Uterus (tissue), 4 donors: ENCODE measurements around the gene SYTL4. TPM values are rescaled to one million over a fixed set of nuclear protein-coding genes. Genes with fewer than 3 reads are reported as not detected.
A peak's percentile ranks its signal among the peaks of the same experiment; 100 is the strongest.
"Not testable (repeated sequence)": the region's sequence is repeated elsewhere in the genome, so short reads cannot be mapped to it uniquely, and the experiment has no call there.

ENCODE experiments used
- DNase-seq, 2 donors: peaks; one replicate each; pipeline ENCODE4 v3.0.0-alpha.2; 2019 to 2020
- H3K27ac ChIP-seq, 2 donors: fragments of 200-600 bp; sonication (generic); 1 replicate in 1 of 2; 2 replicates in 1 of 2; pipeline ENCODE4 v1.5.1; 2016 to 2018
- H3K27me3 ChIP-seq, 2 donors: fragments of 200-600 bp; sonication (generic); one replicate each; pipeline ENCODE4 v1.5.1; 2018 to 2019; ENCODE audit warnings: control low read depth in 1 of 2
- H3K36me3 ChIP-seq, 2 donors: fragments of 200-600 bp; sonication (generic); one replicate each; pipeline ENCODE4 v1.5.1; 2019; ENCODE audit warnings: control low read depth in 1 of 2
- H3K4me1 ChIP-seq, 2 donors: fragments of 200-600 bp; sonication (generic); one replicate each; pipeline ENCODE4 v1.5.1; 2018 to 2019; ENCODE audit warnings: control low read depth in 1 of 2
- H3K4me3 ChIP-seq, 2 donors: fragments of 200-600 bp; sonication (generic); 1 replicate in 1 of 2; 2 replicates in 1 of 2; pipeline ENCODE4 v1.5.1; 2018 to 2019; ENCODE audit warnings: mild to moderate bottlenecking in 1 of 2
- H3K9me3 ChIP-seq, 2 donors: fragments of 200-600 bp; sonication (generic); one replicate each; pipeline ENCODE4 v1.5.1; 2019; ENCODE audit warnings: control low read depth in 1 of 2
- CTCF ChIP-seq, 4 experiments: fragments of 200-600 bp in 2 of 4; fragments of 450-650 bp in 2 of 4; sonication (generic) in 2 of 4; IDR thresholded peaks; one replicate each; pipeline ENCODE4 v1.5.1; 2016 to 2019; ENCODE audit warnings: antibody characterized with exemption in 4 of 4, mild to moderate bottlenecking in 2 of 4, moderate library complexity in 1 of 4
- POLR2A ChIP-seq, 2 donors: fragments of 450-650 bp; IDR thresholded peaks; one replicate each; pipeline ENCODE4 v1.6.1; 2016; ENCODE audit warnings: antibody characterized with exemption in 2 of 2, mild to moderate bottlenecking in 1 of 2, moderate library complexity in 1 of 2
- intact Hi-C: fragments of 100-400 bp; cut with DNase I; formaldehyde crosslinking; loops from one replicate; pipeline ENCODE4 v1.15.1; 2023; ENCODE audit warnings: low total_unique reads
- total RNA-seq, 4 donors: library from RNA; depleted of rRNA in 3 of 4; stranded (reverse); fragments of >200 nt in 3 of 4; gene quantifications; one replicate each; pipeline versions ENCODE4 v1.1.0 to v1.2.4, GENCODE V29; 2014 to 2023
- donor health status: DM: yes; HTN: yes; CAD: no.

The SYTL4 gene
- total RNA-seq, 4 donors from 2014 or later, result 48.0 to 169 (median 83.8) TPM

- intact Hi-C loops, result no loop called here
- TF ChIP-seq POLR2A (IDR thresholded peaks at IDR 0.05) (no peak), CTCF (IDR thresholded peaks at IDR 0.05) (no peak)
- Histone ChIP-seq H3K4me1 (peaks cover 0 to 7% of the 10 kb centered on the region in 2 donors), H3K4me3 (no peak overlapping the region), H3K36me3 (no peaks in the 10 kb centered on the region), H3K9me3 (no peaks in the 10 kb centered on the region), H3K27me3 (no peaks in the 10 kb centered on the region), H3K27ac (peak overlapping the region; percentile 77 to 78)
- no peak for DNase-seq
These were observed 15.8 kb upstream of the SYTL4 start for GRCh38 chrX:100747703-100748102.

- intact Hi-C loops, result no loop called here
- Histone ChIP-seq H3K27ac (peak overlapping the region; percentile 77 to 78), H3K4me1 (peaks cover 0 to 7% of the 10 kb centered on the region in 2 donors), H3K27me3 (no peaks in the 10 kb centered on the region), H3K36me3 (no peaks in the 10 kb centered on the region), H3K4me3 (no peak overlapping the region), H3K9me3 (no peaks in the 10 kb centered on the region)
- TF ChIP-seq POLR2A (IDR thresholded peaks at IDR 0.05), result no peak
- no peak for TF ChIP-seq CTCF (IDR thresholded peaks at IDR 0.05)
- DNase-seq, result peak in 1 of 2 donors; percentile 40
These were observed 15.2 kb upstream of the SYTL4 start for GRCh38 chrX:100747090-100747489.

GRCh38 chrX:100745806-100746537 is 14.1 kb upstream of the SYTL4 start:
- DNase-seq, result peak; percentile 29 to 55

GRCh38 chrX:100745205-100745604 is 13.3 kb upstream of the SYTL4 start:
- no peak overlapping the region for H3K4me3 ChIP-seq
- intact Hi-C loops, result no loop called here
- no peaks in the 10 kb centered on the region for H3K27me3 ChIP-seq
- H3K36me3 ChIP-seq, result no peaks in the 10 kb centered on the region
- H3K9me3 ChIP-seq, result no peaks in the 10 kb centered on the region
- peak overlapping the region; percentile 78 to 83 for H3K27ac ChIP-seq
- H3K4me1 ChIP-seq, result peaks cover 0 to 7% of the 10 kb centered on the region in 2 donors
- no peak for DNase-seq
- no peak for TF ChIP-seq POLR2A (IDR thresholded peaks at IDR 0.05)
- TF ChIP-seq CTCF (IDR thresholded peaks at IDR 0.05), result no peak

More at GRCh38 chrX:100745806-100746537, 14.1 kb upstream of the SYTL4 start:
- intact Hi-C loops, result no loop called here
- no peaks in the 10 kb centered on the region for H3K9me3 ChIP-seq
- TF ChIP-seq POLR2A (IDR thresholded peaks at IDR 0.05) (no peak), CTCF (IDR thresholded peaks at IDR 0.05) (no peak)
- H3K36me3 ChIP-seq, result no peaks in the 10 kb centered on the region
- no peak overlapping the region for H3K4me3 ChIP-seq
- peak overlapping the region; percentile 78 to 83 for H3K27ac ChIP-seq
- no peaks in the 10 kb centered on the region for H3K27me3 ChIP-seq
- H3K4me1 ChIP-seq, result peaks cover 0 to 7% of the 10 kb centered on the region in 2 donors

- Histone ChIP-seq H3K9me3 (no peaks in the 10 kb centered on the region), H3K36me3 (no peaks in the 10 kb centered on the region), H3K27me3 (no peaks in the 10 kb centered on the region), H3K4me3 (no peak overlapping the region), H3K4me1 (peaks cover 0 to 7% of the 10 kb centered on the region in 2 donors), H3K27ac (peak overlapping the region; percentile 78 to 83)
- no peak for DNase-seq
- intact Hi-C loops, result no loop called here
- TF ChIP-seq CTCF (IDR thresholded peaks at IDR 0.05) (no peak), POLR2A (IDR thresholded peaks at IDR 0.05) (no peak)
These were observed 11.2 kb upstream of the SYTL4 start for GRCh38 chrX:100743009-100743607.

GRCh38 chrX:100724006-100724405 is 7.9 kb downstream of the SYTL4 start:
- H3K27ac ChIP-seq, intact Hi-C loops, DNase-seq: not testable (repeated sequence)

More at GRCh38 chrX:100724006-100724405, 7.9 kb downstream of the SYTL4 start:
- H3K9me3 ChIP-seq, H3K4me3 ChIP-seq, H3K36me3 ChIP-seq, H3K4me1 ChIP-seq, H3K27me3 ChIP-seq: not testable (repeated sequence)
